AG09319 (cell line): ENCODE results near the gene LINC01488.

Experiments used
- DNase-seq: peaks from one replicate; pipeline ENCODE4 v3.0.0-alpha.2; 2010; ENCODE audit warnings: low read depth; ENCODE audit errors: extremely low read depth
- TF ChIP-seq, protein P1 (sequence below): IDR thresholded peaks from 2 replicates; pipeline ENCODE4 v1.5.1; 2011; ENCODE audit warnings: low read depth, mild to moderate bottlenecking, inconsistent platforms, low read length, moderate library complexity

The LINC01488 gene

DNA sequence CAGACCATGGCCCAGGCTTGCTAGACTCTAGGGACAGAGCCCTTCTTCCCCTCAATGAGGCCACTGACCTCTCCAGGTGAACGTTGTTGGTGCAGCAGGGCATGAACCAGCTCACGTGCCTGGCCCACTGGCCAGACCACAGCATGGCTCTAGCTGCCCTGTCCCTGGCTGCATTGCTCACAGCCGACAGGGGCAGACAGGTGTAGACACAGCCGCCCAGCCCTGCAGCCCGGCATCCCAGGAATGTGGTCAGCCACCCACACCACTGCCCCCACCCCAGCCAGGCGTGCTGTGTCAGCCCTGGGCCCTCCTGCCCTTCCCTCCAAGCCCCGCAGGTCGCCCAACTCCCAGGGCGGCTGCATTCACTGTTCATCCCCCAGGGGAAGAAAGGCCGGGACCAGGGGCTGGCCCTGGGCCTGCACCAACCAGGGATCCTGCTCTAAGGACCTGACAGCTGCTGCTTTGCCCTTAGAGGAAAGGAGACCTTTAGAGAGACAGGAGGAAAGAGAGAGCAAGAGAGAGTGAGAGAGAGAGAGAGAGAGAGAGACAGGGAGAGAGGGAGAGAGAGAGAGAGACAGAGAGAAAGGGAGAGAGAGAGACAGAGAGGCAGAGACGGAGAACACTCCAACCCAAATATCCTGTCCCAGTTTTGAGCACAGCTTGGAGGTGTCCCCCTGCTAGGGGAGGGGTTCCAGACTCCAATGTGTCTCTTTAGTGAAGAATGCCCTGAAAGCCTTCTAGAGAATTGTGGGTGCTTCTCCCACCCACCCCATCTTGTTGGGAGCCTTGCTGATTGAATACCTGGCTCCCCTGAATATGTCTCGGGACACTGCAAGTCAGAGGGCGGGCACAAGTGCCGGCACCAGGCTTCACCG, 44.2 kb upstream of the LINC01488 start:
- TF ChIP-seq, protein P1, sequence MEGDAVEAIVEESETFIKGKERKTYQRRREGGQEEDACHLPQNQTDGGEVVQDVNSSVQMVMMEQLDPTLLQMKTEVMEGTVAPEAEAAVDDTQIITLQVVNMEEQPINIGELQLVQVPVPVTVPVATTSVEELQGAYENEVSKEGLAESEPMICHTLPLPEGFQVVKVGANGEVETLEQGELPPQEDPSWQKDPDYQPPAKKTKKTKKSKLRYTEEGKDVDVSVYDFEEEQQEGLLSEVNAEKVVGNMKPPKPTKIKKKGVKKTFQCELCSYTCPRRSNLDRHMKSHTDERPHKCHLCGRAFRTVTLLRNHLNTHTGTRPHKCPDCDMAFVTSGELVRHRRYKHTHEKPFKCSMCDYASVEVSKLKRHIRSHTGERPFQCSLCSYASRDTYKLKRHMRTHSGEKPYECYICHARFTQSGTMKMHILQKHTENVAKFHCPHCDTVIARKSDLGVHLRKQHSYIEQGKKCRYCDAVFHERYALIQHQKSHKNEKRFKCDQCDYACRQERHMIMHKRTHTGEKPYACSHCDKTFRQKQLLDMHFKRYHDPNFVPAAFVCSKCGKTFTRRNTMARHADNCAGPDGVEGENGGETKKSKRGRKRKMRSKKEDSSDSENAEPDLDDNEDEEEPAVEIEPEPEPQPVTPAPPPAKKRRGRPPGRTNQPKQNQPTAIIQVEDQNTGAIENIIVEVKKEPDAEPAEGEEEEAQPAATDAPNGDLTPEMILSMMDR = no peak
- no peak for DNase-seq

DNA sequence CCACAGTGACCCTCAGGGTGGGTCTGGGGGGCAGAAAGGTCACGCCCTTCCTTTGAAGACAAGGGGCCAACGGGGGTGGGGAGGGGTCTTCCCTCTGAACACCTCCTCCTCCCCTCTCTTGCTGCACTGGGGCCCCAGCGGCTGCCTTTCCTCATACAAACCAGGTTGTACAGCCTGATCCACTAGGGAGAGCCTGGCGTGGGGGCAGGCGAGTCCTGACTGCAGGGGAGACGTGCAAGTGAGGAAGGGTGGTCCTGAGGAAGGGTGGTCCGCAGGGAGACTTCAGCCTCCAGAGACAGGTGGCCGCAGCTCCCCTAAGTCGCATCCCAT, 43.6 kb upstream of the LINC01488 start:
- TF ChIP-seq, protein P1 = no peak
- DNase-seq = no peak

DNA sequence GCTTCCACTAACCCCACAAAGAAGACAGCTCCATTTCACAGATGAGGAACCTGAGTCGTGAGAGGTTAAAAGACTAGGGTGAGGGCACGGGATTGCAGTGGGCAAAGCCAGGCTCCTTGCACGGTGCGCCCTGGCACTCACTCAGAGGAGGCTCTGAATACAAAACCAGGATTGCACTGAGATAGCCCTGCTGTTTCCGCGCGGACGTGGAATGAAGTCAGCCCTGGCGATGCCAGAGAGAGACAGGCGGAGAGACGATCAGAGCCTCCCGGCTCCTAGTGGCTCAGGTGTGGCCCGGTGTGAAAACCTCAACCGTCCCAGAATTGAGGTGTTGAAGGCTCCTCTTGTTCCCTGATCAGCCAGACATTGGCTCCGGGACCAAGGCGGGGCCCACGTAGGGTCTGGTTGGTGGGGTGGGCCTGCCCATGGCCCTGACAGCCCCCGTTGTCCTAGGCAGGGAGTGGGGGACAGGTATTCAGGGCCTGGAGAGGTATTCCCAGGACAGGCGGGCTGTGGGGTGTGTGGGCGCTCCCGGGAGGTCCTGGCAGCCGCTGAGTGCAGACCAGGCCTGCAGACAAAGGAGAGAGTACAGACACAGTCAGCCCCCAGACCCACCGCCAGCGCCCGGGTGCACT, 43.1 kb upstream of the LINC01488 start:
- TF ChIP-seq, protein P1 = no peak
- DNase-seq = no peak

DNA sequence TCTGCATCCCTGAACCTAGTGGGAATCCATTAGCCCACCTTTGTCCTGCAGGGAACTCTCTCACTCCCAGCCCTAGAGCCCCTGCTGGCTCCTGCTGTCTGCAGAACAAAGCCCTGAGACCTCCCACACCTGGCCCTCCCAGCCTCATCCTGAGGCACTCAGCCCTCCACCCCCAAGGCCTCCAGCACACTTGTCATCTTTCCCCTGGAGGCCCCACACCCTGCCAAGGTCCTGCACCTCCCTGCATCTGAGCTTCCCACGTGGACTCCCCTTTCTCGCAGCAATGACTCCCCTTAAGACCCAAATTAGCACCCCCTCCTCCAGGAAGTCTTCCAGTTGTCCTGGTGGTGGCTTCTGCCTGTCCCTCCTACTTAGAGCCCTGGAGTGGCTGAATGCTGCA, 42.3 kb upstream of the LINC01488 start:
- no peak for DNase-seq
- TF ChIP-seq, protein P1 = no peak

DNA sequence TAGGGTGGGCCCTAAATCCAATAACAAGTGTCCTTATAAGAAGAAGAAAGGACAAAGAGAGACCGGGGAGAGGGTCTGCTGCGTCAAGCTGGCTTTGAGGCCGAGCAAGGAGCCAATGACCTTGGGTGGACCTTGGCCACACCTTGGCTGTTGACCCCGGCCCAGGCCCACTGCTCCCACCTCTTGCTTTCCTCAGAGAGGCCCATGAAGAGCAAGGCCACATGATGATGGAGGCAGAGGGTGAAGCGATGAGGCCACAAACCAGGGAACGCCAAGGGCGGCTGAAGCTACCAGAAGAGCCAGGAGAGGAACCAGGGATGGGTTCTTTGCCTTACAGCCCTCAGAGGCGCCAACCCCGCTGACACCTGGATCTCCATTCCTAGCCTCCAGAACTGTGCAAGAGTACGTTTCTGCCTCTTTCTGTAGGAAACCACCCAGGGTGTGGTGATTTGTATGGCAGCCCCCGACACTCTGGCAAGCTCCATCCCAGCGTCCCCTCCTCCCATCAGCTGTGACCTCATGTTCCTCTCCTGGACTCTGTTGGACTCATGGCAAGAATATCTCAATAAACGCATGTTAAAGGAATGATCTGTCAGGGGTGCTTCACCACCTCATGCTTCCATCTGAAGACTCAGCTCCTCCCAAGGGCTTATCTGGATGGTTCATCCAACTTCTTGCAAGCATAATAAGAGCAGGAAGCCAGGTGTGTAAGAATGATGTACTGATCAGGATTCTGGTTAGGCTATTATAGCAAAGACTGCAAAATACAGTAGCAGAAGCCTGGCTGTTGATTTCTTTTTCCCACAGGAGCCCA, 41.6 kb upstream of the LINC01488 start:
- DNase-seq = no peak
- TF ChIP-seq, protein P1 = no peak

DNA sequence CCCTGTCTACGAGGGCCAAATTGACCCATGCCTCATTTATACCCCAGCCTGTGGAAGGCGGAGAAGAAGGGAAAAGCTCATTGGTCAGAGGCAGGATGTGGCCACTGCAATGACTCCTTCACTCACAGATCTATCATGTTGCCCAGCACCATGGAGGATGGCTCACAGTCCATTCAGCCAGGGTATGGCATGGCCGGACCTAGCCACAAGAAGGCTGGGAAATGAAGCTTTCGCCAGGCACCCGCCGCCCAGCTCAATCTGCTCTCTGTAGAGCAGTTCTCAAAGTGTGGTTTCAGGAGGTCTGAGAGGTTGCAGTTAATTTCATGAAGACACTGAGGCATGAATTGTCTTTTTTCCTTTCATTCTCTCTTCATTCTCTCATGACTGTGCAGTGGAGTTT, 40.6 kb upstream of the LINC01488 start:
- TF ChIP-seq, protein P1 = no peak
- no peak for DNase-seq
